ENCODE data around the gene ANTXRL.
"Not testable (repeated sequence)": the region's sequence is repeated elsewhere in the genome, so short reads cannot be mapped to it uniquely, and the experiment has no call there.

DNA sequence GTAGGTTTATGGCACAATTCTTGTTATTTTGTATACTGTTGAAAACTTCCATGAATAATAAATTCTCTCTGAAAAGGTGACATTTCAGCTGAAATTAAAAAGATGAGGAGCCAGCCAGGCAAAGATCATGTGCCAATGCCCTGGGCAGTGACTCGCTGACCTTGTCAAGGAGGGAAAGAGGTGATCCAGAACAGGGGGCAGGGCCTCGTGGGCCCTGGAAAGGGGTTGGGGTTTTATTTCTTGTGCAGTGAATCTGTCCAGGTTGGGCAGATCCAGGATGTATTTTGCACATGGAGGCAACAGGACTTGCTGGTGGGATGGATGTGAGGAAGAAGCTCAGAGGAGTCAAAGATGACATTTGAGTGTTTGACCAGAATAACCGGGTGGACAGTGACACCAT, 31.6 kb upstream of the ANTXRL start:
- TF ChIP-seq, protein P1, sequence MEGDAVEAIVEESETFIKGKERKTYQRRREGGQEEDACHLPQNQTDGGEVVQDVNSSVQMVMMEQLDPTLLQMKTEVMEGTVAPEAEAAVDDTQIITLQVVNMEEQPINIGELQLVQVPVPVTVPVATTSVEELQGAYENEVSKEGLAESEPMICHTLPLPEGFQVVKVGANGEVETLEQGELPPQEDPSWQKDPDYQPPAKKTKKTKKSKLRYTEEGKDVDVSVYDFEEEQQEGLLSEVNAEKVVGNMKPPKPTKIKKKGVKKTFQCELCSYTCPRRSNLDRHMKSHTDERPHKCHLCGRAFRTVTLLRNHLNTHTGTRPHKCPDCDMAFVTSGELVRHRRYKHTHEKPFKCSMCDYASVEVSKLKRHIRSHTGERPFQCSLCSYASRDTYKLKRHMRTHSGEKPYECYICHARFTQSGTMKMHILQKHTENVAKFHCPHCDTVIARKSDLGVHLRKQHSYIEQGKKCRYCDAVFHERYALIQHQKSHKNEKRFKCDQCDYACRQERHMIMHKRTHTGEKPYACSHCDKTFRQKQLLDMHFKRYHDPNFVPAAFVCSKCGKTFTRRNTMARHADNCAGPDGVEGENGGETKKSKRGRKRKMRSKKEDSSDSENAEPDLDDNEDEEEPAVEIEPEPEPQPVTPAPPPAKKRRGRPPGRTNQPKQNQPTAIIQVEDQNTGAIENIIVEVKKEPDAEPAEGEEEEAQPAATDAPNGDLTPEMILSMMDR (IDR thresholded peaks at IDR 0.05): not testable (repeated sequence)
- TF ChIP-seq POLR2A (IDR thresholded peaks at IDR 0.05): not testable (repeated sequence)

Data from esophagus squamous epithelium (tissue), 4 donors.